ENCODE results near the gene MESP2. TPM values are rescaled to one million over a fixed set of nuclear protein-coding genes. Genes with fewer than 3 reads are reported as not detected.

The MESP2 gene
- polyA plus RNA-seq, 1 of the 3 experiments (the other 2 are of a cell fraction), result 0.31 TPM

DNA sequence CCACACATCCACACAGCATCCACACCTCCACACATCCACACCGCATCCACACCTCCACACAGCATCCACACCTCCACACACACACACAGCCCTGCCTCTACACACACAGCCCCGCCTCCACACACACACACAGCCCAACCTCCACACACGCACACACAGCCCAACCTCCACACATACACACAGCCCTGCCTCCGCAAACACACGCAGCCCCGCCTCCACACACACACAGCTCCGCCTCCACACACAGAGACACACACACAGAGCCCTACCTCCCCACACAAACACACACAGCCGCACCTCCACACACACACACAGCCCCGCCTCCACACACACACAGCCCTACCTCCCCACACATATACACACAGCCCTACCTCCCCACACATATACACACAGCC lies 29.7 kb upstream of the MESP2 start:
- no peak for DNase-seq
- Histone ChIP-seq H3K9ac (no peak overlapping the region), H3K4me3 (ENCODE audit: low read depth in 2 of 2, low read length in 1 of 2) (no peak overlapping the region), H3K9me3 (no peaks in the 10 kb centered on the region), H3K79me2 (ENCODE audit: insufficient read depth) (no peaks in the 10 kb centered on the region), H3F3A (replicated peaks; ENCODE audit: insufficient read depth) (no peaks in the 10 kb centered on the region), H4K20me1 (ENCODE audit: insufficient read depth) (no peaks in the 10 kb centered on the region), H3K9me2 (no peaks in the 10 kb centered on the region), H3K4me1 (ENCODE audit: control insufficient read depth in 1 of 2, insufficient read depth in 2 of 2, low read depth in 1 of 2, low read length in 1 of 2) (peaks cover 0 to 8% of the 10 kb centered on the region in 2 experiments; a peak in 1 of 4 replicates), H2AFZ (ENCODE audit: low read depth) (no peak overlapping the region), H3K27me3 (ENCODE audit: insufficient read depth) (no peaks in the 10 kb centered on the region), H3K27ac (ENCODE audit: low read depth in 2 of 2, low read length in 1 of 2) (no peak overlapping the region), H3K36me3 (replicated peaks in 1 of 2; ENCODE audit: control insufficient read depth in 1 of 2, insufficient read depth in 2 of 2, low read length in 1 of 2) (no peaks in the 10 kb centered on the region), H3K4me2 (no peak overlapping the region)
- CTCF ChIA-PET, result interaction anchor here (7.1 kb wide), 1 partner anchor 15 kb away, joined by 55 read pairs; no protein-coding TSS in a partner anchor
- WGBS (ENCODE audit: low lambda C conversion rate), result 84% methylated on average over 9 of the region's 9 CpGs
- POLR2A ChIA-PET, result no interaction called here
- TF ChIP-seq, protein P1, sequence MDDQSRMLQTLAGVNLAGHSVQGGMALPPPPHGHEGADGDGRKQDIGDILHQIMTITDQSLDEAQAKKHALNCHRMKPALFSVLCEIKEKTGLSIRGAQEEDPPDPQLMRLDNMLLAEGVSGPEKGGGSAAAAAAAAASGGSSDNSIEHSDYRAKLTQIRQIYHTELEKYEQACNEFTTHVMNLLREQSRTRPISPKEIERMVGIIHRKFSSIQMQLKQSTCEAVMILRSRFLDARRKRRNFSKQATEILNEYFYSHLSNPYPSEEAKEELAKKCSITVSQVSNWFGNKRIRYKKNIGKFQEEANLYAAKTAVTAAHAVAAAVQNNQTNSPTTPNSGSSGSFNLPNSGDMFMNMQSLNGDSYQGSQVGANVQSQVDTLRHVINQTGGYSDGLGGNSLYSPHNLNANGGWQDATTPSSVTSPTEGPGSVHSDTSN (IDR thresholded peaks at IDR 0.05), result no peak
- TF ChIP-seq TEAD4 (IDR thresholded peaks at IDR 0.05; ENCODE audit: borderline replicate concordance, insufficient read depth) (no peak), SIN3A (IDR thresholded peaks at IDR 0.05; ENCODE audit: borderline replicate concordance, low read depth, low read length) (no peak), FOSL2 (IDR thresholded peaks at IDR 0.05; ENCODE audit: borderline replicate concordance, low read depth) (no peak)
- TF ChIP-seq, protein P2, sequence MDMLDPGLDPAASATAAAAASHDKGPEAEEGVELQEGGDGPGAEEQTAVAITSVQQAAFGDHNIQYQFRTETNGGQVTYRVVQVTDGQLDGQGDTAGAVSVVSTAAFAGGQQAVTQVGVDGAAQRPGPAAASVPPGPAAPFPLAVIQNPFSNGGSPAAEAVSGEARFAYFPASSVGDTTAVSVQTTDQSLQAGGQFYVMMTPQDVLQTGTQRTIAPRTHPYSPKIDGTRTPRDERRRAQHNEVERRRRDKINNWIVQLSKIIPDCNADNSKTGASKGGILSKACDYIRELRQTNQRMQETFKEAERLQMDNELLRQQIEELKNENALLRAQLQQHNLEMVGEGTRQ (IDR thresholded peaks at IDR 0.05; ENCODE audit: borderline replicate concordance, low read depth, low read length), result no peak

DNA sequence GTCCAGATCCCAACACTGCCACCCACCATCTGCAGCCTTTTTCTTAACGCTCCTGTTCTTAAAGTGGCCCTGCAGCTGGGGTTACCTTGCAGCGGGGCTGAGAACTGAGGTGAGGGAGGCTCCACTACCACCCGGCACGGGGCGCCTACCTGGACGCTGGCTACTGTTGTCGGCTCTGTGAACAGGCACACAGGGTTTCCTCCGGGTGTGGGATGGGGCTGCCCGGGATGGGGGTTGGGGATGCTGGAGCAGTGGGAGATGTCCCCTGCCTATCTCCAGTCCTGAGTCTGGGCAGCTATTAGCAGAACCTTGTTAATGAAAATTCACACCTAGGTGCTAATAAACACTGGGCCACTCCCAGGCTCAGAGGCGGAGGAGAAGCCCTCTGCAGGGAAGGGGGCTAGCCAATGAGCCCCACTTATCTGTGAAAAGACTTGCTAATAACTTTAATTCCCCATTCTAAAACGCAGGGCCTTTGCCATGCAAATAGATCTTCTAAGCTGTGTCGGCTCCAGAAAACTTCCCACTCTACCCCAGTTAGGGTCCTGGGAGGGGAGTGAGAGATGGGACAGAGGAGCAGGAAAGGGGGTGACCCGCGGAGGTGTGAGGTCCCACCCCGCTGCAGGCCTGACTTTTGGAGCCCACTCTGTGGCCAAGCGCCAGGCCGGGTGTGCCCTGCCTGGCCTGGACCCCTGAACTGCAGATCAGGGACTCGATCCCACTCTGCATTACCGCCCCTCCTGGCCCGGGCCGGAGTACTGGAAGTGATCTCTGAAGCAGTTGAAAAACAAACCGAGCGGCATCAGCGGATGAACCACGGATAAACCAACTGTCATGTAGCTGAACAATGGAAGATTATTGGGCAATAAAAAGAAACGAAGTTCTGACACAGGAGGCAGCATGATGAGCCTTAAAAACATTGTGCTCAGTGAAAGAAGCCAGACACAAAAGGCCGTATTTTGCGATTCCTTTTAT lies 28.1 kb upstream of the MESP2 start:
- Histone ChIP-seq H3K79me2 (ENCODE audit: insufficient read depth) (no peaks in the 10 kb centered on the region), H3K4me2 (no peak overlapping the region), H2AFZ (ENCODE audit: low read depth) (no peak overlapping the region), H3K27me3 (ENCODE audit: insufficient read depth) (no peaks in the 10 kb centered on the region), H3K9me2 (no peaks in the 10 kb centered on the region), H4K20me1 (ENCODE audit: insufficient read depth) (no peaks in the 10 kb centered on the region), H3K9ac (no peak overlapping the region), H3K4me3 (ENCODE audit: low read depth in 2 of 2, low read length in 1 of 2) (no peak overlapping the region), H3K9me3 (no peaks in the 10 kb centered on the region), H3F3A (replicated peaks; ENCODE audit: insufficient read depth) (no peaks in the 10 kb centered on the region), H3K36me3 (replicated peaks in 1 of 2; ENCODE audit: control insufficient read depth in 1 of 2, insufficient read depth in 2 of 2, low read length in 1 of 2) (no peaks in the 10 kb centered on the region), H3K27ac (ENCODE audit: low read depth in 2 of 2, low read length in 1 of 2) (no peak overlapping the region), H3K4me1 (ENCODE audit: control insufficient read depth in 1 of 2, insufficient read depth in 2 of 2, low read depth in 1 of 2, low read length in 1 of 2) (peaks cover 0 to 12% of the 10 kb centered on the region in 2 experiments; a peak in 1 of 4 replicates)
- DNase-seq, result no peak
- POLR2A ChIA-PET, result no interaction called here
- no peak for TF ChIP-seq RFX5 (IDR thresholded peaks at IDR 0.05; ENCODE audit: low read length)
- no peak for TF ChIP-seq NFIC (IDR thresholded peaks at IDR 0.05; ENCODE audit: borderline replicate concordance)
- TF ChIP-seq TEAD4 (IDR thresholded peaks at IDR 0.05; ENCODE audit: borderline replicate concordance, insufficient read depth), result no peak
- no peak for TF ChIP-seq EZH2phosphoT487 (IDR thresholded peaks at IDR 0.05; ENCODE audit: borderline replicate concordance, low read depth)
- TF ChIP-seq FOSL2 (IDR thresholded peaks at IDR 0.05; ENCODE audit: borderline replicate concordance, low read depth), result no peak
- TF ChIP-seq FOXJ3 (CRISPR knock-in tag; IDR thresholded peaks at IDR 0.05), result no peak
- TF ChIP-seq, protein P2 (IDR thresholded peaks at IDR 0.05; ENCODE audit: borderline replicate concordance, low read depth, low read length), result no peak
- TF ChIP-seq, protein P3, sequence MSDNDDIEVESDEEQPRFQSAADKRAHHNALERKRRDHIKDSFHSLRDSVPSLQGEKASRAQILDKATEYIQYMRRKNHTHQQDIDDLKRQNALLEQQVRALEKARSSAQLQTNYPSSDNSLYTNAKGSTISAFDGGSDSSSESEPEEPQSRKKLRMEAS (IDR thresholded peaks at IDR 0.05; ENCODE audit: low read depth), result no peak
- TF ChIP-seq MXI1 (IDR thresholded peaks at IDR 0.05; ENCODE audit: low read depth, low read length), result no peak
- no peak for TF ChIP-seq CHD2 (IDR thresholded peaks at IDR 0.05; ENCODE audit: low read length, partially characterized antibody)
- no peak for TF ChIP-seq RAD21 (IDR thresholded peaks at IDR 0.05; ENCODE audit: low read length)
- WGBS (ENCODE audit: low lambda C conversion rate), result 88% methylated on average over 22 of the region's 28 CpGs
- CTCF ChIA-PET, result interaction anchor here (1.5 to 7.1 kb wide), 3 partner anchors 7 to 127 kb away, joined by 6 to 55 read pairs (median 13); no protein-coding TSS in a partner anchor

Measured in SK-N-SH (cell line).